DND-41 (cell line): Measurements from ENCODE around the gene FSIP1.

Experiments used
- CTCF ChIP-seq: IDR thresholded peaks from 2 replicates; pipeline ENCODE4 v1.5.1; 2012; ENCODE audit warnings: borderline replicate concordance, low read length, moderate library complexity, mild to moderate bottlenecking; ENCODE audit not compliant: poor library complexity, severe bottlenecking; ENCODE audit errors: extremely low read depth
- EZH2 ChIP-seq: IDR thresholded peaks from 3 replicates; pipeline ENCODE4 v1.6.1; 2012; ENCODE audit warnings: borderline replicate concordance, low read depth, mild to moderate bottlenecking, moderate library complexity, low read length, inconsistent platforms; ENCODE audit not compliant: severe bottlenecking

DNA sequence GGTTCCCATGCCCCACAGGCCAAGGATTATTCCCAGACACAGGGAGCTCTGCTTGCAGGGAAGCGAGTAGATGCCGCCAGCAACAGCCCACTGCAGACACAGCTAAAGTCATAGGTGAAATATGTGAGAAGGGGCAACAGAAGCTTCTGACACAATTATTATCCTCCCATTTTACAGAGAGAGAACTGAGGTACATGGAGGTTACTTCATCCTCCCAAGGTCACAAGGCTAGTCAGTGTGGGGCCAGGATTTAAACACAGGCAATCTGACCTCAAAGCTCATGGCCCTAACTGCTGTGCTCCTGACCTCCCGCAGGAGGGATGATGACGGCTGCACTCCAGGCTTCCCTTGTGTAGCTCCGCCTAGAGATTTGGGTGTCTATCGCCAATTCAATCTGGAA, 15.7 kb upstream of the FSIP1 start:
- no peak for TF ChIP-seq CTCF
- TF ChIP-seq EZH2: no peak
